HTR-8/SVneo (cell line): ENCODE results near the gene PCBP3.

Experiments
- DNase-seq: peaks from one replicate; pipeline ENCODE4 v3.0.0; 2011; ENCODE audit warnings: low spot score, mixed read lengths; ENCODE audit not compliant: insufficient read length
- FAIRE-seq: peaks from 2 replicates; lab custom pipeline; 2011; peaks lifted over from hg19 to GRCh38; lab: Jason Lieb, UNC

PCBP3 gene

DNA sequence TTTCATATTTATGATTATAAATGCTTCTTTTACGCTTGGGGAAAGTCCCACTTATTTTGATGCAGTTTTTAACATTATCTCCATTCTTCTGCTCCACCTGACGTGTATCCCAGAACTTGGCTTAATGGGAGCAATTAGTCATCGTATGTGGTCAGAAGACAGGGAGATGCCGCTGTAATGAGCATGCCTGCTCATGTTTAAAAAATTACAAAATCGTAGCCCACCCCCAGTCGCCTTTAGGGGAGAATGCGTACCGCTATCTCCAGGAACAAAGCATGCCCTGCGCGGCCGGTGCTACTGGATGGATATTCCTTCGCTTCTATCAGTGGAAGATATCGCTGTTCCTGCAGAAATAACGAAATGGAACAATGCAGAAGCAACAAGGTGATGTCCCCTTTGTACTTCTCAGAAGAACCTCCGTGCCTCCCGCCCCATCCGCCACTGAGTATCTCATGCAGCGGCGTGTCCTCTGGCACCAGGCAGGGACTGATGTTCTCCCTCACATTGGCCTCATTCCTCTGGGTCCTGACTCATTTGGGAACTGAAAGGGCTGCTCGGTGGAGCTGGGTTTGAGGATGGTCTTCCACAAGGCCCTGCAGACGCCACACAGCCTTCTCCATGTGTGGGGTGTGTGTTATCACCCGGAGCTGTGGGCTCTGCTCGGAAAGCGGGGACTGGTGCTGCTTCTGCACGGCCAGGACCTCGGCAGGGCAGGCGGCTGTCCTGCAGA is 221.7 kb downstream of the PCBP3 start:
- DNase-seq, result peak; percentile 74
- peak; percentile 92 for FAIRE-seq

GRCh38 chr21:45866551-45866950 is 223.0 kb downstream of the PCBP3 start:
- DNase-seq (no peak), FAIRE-seq (no peak)

GRCh38 chr21:45867041-45867666 is 223.6 kb downstream of the PCBP3 start:
- FAIRE-seq (no peak), DNase-seq (no peak)

GRCh38 chr21:45867671-45868081 is 224.2 kb downstream of the PCBP3 start:
- FAIRE-seq (no peak), DNase-seq (no peak)

DNA sequence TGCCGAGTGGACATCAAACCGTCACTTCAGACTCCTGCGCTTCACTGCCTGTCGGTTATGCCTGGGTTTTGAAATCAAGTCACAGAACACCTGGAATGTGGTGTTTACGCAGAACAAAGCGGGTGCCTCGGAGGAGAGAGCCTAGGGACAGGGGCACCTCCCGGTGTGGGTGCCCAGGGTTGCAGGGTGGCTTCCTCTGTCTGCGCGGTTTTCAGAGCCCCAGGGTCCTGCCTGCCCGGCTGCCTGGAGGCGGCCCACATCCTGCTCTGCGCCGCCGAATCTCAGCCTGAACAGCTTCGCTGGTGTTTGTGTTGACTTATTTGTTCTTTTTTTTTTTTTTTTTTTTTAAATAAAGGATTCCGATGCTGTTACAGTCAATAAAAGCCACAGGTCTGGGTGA is 224.6 kb downstream of the PCBP3 start:
- FAIRE-seq (no peak), DNase-seq (no peak)

DNA sequence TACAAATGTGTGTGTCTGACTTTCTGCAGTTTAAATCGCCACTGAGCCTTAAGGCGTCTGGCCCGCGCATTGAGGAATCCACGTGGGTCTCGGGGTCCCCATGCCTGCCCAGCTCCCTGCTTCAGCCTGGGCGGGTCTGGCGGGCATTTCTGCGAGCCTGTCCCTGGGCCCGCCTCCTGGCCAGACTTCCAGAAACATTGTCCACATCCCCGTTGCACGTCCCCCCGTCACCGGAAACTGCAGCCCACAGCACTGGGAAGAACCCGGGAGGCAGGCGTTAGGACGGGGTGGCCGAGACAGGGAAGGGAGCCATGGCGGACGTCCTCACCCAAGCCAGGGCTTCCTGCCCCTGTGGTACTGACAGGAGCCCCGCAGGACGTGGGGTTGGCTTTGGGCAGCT is 225.0 kb downstream of the PCBP3 start:
- DNase-seq (no peak), FAIRE-seq (no peak)

GRCh38 chr21:45869121-45870007 is 225.8 kb downstream of the PCBP3 start:
- no peak for DNase-seq
- FAIRE-seq, result no peak

DNA sequence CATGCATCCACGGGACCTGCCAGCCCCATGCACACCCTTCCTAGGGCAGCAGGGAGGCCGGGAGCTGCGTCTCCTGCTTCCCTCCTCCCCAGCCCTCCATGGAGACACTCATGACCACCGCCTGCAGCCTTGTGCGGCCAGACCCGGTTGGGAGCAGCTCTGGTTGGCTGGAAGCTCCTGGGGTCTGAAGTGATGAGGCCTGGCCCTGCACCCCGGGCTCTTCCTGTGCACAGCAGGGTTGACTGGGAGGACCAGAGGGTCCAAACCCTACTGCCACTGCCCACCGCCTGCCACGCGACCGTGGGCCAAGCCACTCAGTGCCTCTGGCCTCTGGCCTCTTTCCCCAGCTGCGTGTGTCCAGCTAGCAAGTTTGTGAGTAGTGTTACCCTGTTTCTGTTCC is 226.9 kb downstream of the PCBP3 start:
- DNase-seq (no peak), FAIRE-seq (peak; percentile 65)

DNA sequence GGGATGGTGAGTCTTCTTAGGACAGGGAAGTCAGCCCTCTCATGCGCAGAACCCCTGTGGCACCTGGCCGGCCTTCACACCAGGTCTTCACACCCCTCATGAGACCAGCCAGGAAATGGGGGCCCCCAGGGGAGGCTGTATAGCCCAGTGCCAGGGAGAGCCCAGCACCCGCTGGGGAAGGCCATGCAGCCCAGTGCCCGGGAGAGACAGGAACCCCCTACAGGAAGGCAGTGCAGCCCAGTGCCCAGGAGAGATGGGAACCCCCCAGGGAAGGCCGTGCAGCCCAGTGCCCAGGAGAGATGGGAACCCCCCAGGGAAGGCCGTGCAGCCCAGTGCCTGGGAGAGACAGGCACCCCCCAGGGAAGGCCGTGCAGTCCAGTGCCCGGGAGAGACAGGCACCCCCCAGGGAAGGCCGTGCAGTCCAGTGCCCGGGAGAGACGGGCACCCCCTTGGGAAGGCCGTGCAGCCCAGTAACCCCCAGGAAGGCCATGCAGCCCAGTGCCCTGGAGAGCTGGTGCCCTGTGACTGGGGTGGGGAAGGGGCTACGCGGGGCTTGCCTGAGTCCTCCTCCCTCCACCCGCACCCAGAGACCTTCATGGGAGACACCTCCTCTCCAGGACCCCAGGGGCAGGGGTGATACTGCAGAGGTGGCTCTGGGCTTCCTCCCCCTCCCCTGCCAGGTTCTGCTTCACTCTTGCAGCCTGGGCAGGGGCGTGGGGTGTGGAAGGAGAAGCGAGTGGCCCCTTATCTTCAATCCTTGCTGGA is 227.5 kb downstream of the PCBP3 start:
- no peak for DNase-seq
- FAIRE-seq, result no peak

GRCh38 chr21:45871616-45872236 is 228.2 kb downstream of the PCBP3 start:
- FAIRE-seq (no peak), DNase-seq (no peak)

DNA sequence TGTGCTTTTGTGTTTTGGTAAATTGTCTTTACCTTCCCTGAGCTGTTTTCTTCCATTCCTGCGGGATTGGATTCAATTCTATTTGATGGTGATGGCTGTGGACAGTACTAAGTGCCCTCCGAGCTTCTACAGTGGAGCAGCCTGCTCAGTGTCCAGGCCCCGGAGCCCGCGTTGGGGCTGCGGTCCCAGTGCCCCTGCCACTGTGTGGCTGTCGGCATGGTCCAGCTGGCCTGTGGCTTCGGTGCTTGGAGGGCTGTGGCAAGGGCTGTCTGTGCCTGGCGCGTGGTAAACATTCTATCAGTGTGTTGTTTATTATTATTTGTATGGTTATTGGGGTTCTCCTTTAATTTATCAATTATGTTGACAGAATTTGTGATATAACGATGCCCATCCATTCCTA is 228.9 kb downstream of the PCBP3 start:
- FAIRE-seq (no peak), DNase-seq (no peak)

DNA sequence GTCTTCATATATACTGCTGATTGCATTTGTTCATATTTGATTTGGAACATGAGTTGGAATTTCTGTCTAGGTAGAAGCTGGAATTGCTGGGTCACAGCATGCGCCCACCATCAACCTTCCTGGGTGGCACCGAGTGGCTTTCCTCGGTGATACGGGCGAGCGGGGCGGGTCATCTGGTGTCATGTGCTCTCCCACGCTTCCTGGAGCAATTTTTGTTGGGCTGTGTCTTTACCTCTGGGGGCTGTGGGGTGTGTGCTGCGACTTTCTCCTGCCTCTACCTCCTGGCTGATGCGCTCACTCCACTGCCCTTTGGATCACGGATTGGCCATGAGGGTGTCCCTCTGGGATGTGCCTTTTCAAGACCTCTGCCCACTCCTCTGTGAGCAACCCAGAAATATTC is 229.4 kb downstream of the PCBP3 start:
- DNase-seq (no peak), FAIRE-seq (no peak)

GRCh38 chr21:45873418-45873817 is 229.9 kb downstream of the PCBP3 start:
- no peak for DNase-seq
- peak; percentile 51 for FAIRE-seq

GRCh38 chr21:45873866-45874265 is 230.3 kb downstream of the PCBP3 start:
- no peak for DNase-seq
- FAIRE-seq, result no peak

DNA sequence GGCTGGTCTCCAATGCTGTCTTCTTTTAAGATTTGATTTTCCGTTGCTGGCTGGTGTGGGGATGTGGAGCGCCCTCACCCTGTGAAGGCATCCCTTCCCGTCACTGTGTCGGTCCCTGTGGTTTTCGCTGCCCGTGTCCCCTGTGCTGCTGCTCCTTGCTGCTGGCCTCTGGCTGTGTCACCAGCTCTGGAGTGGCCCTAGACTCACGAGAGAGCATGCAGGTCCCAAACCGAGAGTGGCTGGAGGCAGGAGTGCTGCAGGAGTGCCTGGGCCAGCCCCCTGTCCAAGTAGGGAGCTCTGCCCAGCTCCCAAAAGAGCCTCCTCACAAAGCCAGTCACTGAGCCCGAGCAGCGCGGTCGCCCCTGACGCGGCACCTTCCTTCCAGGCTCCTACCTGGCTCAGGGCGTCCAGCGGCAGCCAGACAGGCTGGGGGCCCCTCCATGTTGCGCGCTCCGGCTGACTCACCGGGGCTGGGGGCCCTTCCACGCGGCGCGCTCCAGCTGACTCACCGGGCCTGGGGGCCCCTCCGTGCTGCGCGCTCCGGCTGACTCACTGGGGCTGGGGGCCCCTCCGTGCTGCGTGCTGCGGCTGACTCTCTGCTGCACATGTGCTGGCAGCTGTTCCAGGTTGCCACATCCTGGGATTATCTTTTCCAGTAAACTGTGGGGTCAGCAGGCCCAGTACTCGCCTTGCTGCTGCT is 231.3 kb downstream of the PCBP3 start:
- FAIRE-seq, result peak; percentile 99
- DNase-seq, result peak; percentile 95

DNA sequence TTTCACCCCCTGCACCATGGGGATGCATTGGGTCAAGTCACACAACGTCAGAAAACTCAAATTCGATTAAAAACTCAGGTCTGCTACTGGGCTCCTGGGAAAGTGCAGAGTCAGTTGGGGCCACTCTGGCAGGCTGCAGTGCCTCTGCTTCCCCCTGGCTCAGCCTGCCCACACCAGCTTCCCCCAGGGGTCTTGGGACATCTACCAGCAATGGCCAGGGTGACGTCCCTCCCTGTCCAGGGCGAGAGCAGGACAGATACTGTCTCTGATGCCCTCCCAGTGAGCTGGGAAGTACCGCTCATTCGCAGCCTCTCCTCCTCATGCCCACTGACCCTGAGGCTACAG is 231.9 kb downstream of the PCBP3 start:
- DNase-seq, result no peak
- FAIRE-seq, result no peak

DNA sequence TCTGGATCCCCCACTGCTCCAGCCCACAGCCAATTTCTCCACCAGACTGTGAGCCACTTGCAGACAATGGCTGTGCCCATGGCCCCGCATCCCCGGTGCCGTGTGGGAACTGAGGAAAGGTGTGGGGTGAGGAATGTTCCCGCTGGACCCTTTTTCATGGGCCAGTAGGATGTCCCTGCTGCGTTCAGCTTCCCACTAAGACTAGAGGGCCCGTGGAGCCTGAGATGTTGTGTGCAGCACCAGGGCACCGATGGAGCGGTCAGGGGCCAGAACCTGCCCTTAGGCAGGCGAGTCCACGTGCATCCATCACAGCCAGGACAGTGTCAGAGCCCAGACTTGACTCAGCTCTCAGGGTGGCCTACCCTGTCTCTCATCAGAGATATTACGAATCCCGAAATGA is 232.4 kb downstream of the PCBP3 start:
- FAIRE-seq (no peak), DNase-seq (no peak)

DNA sequence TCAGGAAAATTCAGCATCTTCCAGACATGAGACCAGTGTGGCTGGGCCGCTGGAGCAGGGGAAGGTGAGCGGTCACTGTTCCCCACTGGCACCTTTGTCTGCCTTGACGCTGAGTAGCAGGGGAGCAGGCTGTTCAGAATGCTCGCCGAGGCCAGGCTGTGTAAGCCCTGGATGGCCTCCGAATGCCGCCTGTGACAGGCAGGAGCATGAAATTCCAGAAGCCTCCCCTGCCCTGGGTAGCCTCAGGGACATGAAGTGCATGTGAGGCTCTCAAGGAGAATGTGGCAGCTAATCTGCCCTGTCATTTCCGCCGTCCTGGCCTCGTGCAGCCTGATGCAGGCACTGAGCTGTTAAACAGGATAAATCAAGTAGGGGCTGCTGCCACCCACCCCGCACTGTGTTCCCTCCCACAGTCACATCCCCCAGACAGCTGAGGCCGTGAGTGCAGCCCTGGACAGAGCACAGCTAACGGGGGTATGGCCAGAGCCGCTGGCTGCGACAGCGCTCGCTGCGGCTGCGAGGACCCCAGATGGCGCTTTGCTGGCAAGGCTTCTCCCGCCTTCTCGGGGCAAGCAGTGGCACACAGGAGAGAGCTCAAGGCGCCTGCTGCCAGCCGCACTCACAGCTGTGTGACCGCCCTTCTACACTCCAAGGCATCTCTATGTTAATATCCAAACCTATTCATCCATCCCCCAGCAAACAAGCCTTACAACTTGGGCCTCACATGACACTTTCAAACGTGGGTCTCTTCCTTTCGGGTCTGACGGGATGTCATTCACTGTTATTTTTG is 233.1 kb downstream of the PCBP3 start:
- peak; percentile 4 for FAIRE-seq
- DNase-seq, result no peak

DNA sequence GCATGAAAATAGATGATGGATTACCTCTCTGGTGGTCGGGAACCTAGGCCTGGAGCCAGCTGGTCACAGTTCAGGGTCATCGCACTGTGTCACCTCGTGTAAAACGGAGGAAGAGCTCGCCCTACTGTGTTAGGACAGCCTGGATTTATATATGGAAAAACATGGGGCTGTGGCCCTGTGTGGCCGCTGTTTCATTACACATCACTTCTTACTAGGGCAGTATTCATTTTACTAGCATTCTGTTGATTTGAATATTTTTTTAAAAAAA is 233.6 kb downstream of the PCBP3 start:
- no peak for FAIRE-seq

More for the DNA sequence above, 233.6 kb downstream of the PCBP3 start:
- DNase-seq, result no peak
